ENCODE measurements around the gene UFD1. TPM values are rescaled to one million over a fixed set of nuclear protein-coding genes. Genes with fewer than 3 reads are reported as not detected.

The UFD1 gene, protein sequence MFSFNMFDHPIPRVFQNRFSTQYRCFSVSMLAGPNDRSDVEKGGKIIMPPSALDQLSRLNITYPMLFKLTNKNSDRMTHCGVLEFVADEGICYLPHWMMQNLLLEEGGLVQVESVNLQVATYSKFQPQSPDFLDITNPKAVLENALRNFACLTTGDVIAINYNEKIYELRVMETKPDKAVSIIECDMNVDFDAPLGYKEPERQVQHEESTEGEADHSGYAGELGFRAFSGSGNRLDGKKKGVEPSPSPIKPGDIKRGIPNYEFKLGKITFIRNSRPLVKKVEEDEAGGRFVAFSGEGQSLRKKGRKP
- 10 to 100 TPM; 43.8 to 46.9 TPM for total RNA-seq
- long read RNA-seq, transcript UFD1-201 (12 exons, 1,814 nt) = major isoform, 41 of 46 reads
- long read RNA-seq, partial matches to known transcripts = 1 of 46 reads
- long read RNA-seq, other reads (novel, unspliced or antisense) = 4 of 46 reads

GRCh38 chr22:19478901-19479354 lies at the start of gene UFD1:
UFD1 (minus strand) TSS chr22:19479193; CDS start chr22:19479085, 108 bp downstream.
- peak; percentile 81 to 91 for ATAC-seq
- intact Hi-C loops (cut with DNase I) = no loop called here
- peak; percentile 89 for DNase-seq

DNA sequence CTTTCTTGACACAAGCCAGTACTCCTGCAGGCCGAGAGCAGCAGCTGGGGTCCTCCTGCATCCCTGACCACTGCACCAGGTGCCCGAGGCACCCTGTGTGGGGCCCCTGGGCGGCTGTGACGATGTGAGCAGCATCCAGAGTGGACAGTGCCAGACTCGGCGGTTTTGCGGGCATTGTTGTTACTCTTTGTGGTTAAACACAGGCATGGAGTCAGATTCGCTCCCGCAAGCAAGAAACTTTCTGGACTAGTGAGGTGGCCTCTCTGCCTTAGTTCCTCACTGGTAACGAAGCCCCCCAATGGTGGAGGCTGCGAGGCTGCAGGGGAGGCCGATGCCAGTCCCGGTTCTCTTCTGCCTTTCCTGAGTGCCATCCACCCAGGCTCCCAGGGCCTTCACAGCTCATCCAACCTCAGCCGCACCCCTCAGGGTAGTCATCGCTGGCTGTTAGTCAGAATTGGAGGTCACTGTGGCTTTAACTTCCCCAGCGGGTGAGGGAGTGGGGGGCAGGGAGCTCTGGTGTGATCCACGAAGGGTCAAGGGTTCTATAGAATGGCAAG lies 48.9 kb upstream of the UFD1 start:
- no peak for DNase-seq
- no peak for ATAC-seq
- intact Hi-C loops (cut with DNase I) = loop anchor here (10.0 kb wide), 2 partner anchors 47 to 97 kb away; no protein-coding TSS in a partner anchor

DNA sequence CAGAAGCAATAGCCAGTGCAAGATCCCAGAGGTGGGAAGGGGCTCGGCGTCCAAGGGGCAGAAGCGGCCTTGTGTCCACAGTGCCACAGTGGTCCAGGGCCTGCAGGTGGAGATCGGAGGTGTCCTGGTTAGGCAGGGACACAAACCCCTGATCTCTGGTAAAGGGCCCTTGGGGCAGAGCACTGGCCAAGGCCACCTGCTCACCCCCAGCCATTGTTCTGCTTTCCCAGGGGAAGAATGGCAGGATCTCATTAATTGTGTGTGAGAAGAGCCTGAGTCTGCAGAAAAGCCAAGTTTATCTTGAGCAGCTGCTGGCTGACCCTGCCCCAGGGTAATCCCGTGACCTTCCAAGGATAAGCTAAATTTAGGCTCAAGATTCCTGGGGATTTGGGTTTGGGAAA lies 48.3 kb upstream of the UFD1 start:
- intact Hi-C loops (cut with DNase I) = loop anchor here (10.0 kb wide), 2 partner anchors 47 to 97 kb away; no protein-coding TSS in a partner anchor
- DNase-seq = no peak
- no peak for ATAC-seq

- ATAC-seq = no peak
- intact Hi-C loops (cut with DNase I) = loop anchor here (10.0 kb wide), 2 partner anchors 48 to 98 kb away; no protein-coding TSS in a partner anchor
Observed at GRCh38 chr22:19526702-19527111, 47.7 kb upstream of the UFD1 start.

DNA sequence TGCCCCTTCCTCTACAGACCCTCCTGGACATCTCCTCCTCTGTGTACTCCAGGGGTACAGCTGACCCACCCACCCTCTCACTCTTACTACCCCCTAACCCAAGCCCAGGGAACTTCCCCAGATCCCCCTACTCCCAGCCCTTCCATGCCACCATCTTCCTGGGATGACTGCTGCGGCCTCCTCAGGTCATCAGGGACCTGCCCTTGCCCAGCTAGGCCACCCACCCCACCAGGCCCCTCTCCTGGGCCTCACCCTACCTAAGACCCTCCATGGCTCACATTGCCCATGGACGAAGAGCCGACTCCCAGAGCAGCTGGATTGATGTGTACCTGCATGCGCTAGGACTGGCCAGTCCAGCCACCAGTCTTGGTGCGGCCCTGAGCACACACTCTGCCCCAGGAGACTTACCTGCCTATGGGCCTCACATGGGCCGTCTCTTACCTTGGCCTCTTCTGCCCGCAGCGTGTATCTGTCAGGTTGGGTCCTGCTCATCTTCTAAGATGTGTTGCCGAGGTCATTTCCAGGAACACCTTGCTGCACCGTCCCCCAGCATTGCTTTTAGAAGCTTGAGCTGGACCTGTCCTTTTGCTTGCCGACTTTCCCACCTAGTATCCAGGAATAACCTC lies 47.2 kb upstream of the UFD1 start:
- DNase-seq (no peak), ATAC-seq (no peak)
- intact Hi-C loops (cut with DNase I) = loop anchor here (10.0 kb wide), 2 partner anchors 49 to 99 kb away; no protein-coding TSS in a partner anchor

More at GRCh38 chr22:19526702-19527111, 47.7 kb upstream of the UFD1 start:
- DNase-seq = no peak

DNA sequence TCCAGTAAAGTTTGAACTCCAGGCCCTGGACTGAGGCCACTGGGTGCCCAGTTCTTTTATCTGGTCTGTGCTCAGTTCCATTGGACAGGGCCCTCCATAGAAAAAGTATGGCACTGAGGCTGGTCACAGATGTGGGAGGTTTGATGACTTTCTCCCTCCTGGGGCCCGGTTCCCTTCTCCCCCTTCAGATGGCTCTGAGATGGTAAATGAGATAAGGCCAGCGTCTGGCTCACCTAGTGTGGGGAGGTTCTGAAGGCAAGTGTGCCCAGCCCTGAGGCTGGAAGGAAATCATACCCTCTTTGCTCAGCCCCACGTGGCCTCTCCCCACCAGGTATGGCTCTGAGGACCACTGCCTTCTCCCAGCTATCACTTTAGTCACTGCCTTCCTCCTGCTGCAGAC lies 46.7 kb upstream of the UFD1 start:
- intact Hi-C loops (cut with DNase I) = loop anchor here (1.0 to 10.0 kb wide), 3 partner anchors 49 to 99 kb away; no protein-coding TSS in a partner anchor
- ATAC-seq = no peak
- DNase-seq = no peak

GRCh38 chr22:19525116-19525660 lies 46.2 kb upstream of the UFD1 start:
- DNase-seq (no peak), ATAC-seq (peak; percentile 21 to 48)
- intact Hi-C loops (cut with DNase I) = loop anchor here (1.0 to 10.0 kb wide), 3 partner anchors 50 to 100 kb away; no protein-coding TSS in a partner anchor

GRCh38 chr22:19524170-19525115 lies 45.5 kb upstream of the UFD1 start, which contains the start of gene CLDN5:
CLDN5 (minus strand) TSS chr22:19524410; CDS start chr22:19524255, 155 bp downstream.
- peak; percentile 39 for DNase-seq
- ATAC-seq = peak; percentile 48 to 56
- intact Hi-C loops (cut with DNase I) = loop anchor here (1.0 to 10.0 kb wide), 3 partner anchors 50 to 100 kb away; no protein-coding TSS in a partner anchor

DNA sequence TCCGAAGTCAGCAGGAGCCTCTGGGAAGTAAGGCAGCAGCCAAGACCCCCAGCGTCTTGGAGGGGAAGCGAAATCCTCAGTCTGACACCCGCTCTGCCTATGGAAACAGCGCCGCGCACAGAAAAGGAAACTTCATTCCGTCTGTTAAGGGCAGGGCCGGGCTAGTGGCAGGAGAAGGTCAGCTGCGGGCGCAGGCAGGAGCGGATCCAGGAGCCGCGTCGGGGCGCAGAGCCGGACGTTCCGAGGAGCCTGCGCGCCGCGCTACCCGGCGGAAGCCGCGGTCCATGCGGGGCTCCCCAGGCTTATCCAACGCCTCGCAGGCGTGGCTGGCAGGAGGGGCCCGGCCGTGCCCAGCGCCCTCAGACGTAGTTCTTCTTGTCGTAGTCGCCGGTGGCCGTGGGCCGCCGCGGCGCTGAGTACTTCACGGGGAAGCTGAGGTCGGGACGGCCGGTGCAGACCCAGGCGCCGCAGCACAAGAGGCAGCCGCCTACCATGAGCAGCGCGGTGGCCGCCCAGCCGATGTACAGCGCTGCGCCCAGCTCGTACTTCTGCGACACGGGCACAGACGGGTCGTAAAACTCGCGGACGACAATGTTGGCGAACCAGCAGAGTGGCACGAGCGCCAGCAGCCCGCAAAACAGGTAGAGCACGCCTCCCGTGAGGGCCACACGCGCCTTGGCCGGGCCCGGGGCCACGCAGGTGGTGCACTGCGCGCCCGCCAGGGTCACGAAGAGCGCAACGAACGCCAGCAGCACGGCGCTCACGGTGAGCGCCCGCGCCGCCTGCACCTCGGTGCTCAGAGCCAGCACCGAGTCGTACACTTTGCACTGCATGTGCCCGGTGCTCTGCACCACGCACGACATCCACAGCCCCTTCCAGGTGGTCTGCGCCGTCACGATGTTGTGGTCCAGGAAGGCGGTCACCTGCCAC lies 44.5 kb upstream of the UFD1 start:
- intact Hi-C loops (cut with DNase I) = loop anchor here (10.0 kb wide), 2 partner anchors 51 to 101 kb away; no protein-coding TSS in a partner anchor
- ATAC-seq (peak; percentile 1 to 3), DNase-seq (no peak)

DNA sequence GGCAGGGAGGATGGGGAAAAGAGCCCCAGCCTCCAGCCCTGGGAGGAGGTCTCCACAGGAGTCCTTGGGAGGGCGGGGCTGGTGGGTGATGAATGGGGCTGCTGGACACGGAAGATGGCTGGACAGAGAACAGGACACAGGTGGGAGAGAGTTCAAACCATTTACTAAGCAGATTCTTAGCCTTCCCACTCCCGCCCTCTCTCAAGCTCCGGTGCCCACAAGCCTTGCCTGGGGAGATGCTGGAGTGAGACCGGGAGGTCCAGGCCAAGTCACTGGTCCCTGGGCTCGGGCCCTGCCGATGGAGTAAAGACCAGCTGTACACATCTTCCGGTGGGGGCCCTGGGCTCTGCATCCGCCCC lies 43.9 kb upstream of the UFD1 start:
- DNase-seq = no peak
- no peak for ATAC-seq
- intact Hi-C loops (cut with DNase I) = loop anchor here (10.0 kb wide), 2 partner anchors 52 to 102 kb away; no protein-coding TSS in a partner anchor

GRCh38 chr22:19522190-19522880 lies 43.3 kb upstream of the UFD1 start:
- ATAC-seq (no peak), DNase-seq (no peak)
- intact Hi-C loops (cut with DNase I) = loop anchor here (10.0 kb wide), 2 partner anchors 52 to 102 kb away; no protein-coding TSS in a partner anchor

DNA sequence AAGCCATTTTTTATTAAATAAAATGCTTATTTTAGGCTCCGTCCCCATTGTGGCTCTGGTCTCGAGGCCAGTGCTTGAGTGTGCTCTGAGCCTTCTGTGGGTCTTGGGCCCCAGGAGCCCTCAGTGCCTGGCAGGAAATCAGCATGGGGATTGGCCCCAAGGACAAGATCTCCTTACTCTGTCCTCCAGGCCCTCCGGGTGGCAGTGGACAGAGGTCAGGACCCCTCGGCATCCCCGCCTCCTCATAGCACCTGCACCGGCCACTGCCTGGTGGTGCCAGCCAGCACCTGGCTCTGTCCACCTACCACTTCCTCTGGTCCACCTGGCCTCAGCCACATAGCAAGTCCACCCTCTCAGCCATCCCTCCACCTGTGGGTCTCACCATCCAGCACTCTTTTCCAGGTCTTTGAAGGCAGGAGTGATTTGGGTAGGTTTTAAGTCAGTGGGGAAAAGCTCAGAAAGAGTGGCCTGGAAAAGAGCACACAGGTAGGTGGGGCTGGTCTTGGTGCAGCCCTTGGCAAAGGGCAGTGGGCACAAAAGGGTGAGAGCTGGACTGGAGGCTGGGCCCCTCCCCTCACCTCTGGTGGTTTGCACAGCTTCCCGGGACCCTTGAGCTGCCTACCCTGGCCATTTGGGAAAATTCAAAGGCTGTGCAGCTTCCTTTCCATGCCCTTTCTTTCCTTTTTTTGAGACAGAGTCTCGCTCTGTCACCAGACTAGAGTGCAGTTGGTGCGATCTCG lies 41.7 kb upstream of the UFD1 start:
- DNase-seq (no peak), ATAC-seq (no peak)
- intact Hi-C loops (cut with DNase I) = loop anchor here (10.0 kb wide), 2 partner anchors 54 to 104 kb away; no protein-coding TSS in a partner anchor

GRCh38 chr22:19520007-19520406 lies 41.0 kb upstream of the UFD1 start:
- DNase-seq = no peak
- no peak for ATAC-seq
- intact Hi-C loops (cut with DNase I) = loop anchor here (10.0 kb wide), 2 partner anchors 55 to 105 kb away; no protein-coding TSS in a partner anchor

GRCh38 chr22:19519041-19519926 lies 40.3 kb upstream of the UFD1 start:
- DNase-seq (no peak), ATAC-seq (no peak)
- intact Hi-C loops (cut with DNase I) = no loop called here
